Heart left ventricle (tissue), 16 donors: ENCODE measurements around the gene MYOZ3. TPM values are rescaled to one million over a fixed set of nuclear protein-coding genes. Genes with fewer than 3 reads are reported as not detected.
A peak's percentile ranks its signal among the peaks of the same experiment; 100 is the strongest.

Experiments used
- ATAC-seq, 4 donors: fragments of 200-7000 bp; cut with Tn5 transposase; one replicate each; pipeline ENCODE4 v1.9.1; 2020 to 2022; ENCODE audit warnings: moderate library complexity in 4 of 4, mild to moderate bottlenecking in 3 of 4, moderate number of reproducible peaks in 1 of 4
- DNase-seq, 5 donors: peaks; one replicate each; pipeline ENCODE4 v3.0.0-alpha.2; 2020
- H3K27ac ChIP-seq, 12 donors: fragments of 200-600 bp; sonication (generic) in 4 of 12; one replicate each; pipeline versions ENCODE4 v1.5.0 to v1.8.0; 2016 to 2022; ENCODE audit warnings: mild to moderate bottlenecking in 2 of 12
- H3K27me3 ChIP-seq, 9 donors: fragments of 200-600 bp; sonication (generic) in 2 of 9; one replicate each; pipeline versions ENCODE4 v1.5.1 to v1.8.0; 2016 to 2022; ENCODE audit warnings: mild to moderate bottlenecking in 3 of 9
- H3K36me3 ChIP-seq, 9 donors: fragments of 200-600 bp; sonication (generic) in 2 of 9; one replicate each; pipeline versions ENCODE4 v1.5.0 to v1.8.0; 2018 to 2022; ENCODE audit warnings: mild to moderate bottlenecking in 2 of 9
- H3K4me1 ChIP-seq, 12 donors: fragments of 200-600 bp; sonication (generic) in 4 of 12; one replicate each; pipeline versions ENCODE4 v1.5.0 to v1.8.0; 2016 to 2022; ENCODE audit warnings: mild to moderate bottlenecking in 3 of 12
- H3K4me3 ChIP-seq, 12 donors: fragments of 200-600 bp; sonication (generic) in 4 of 12; one replicate each; pipeline versions ENCODE4 v1.5.0 to v1.8.0; 2017 to 2022; ENCODE audit warnings: mild to moderate bottlenecking in 9 of 12, moderate library complexity in 4 of 12
- H3K9me3 ChIP-seq, 12 donors: fragments of 200-600 bp; sonication (generic) in 4 of 12; one replicate each; pipeline versions ENCODE4 v1.5.0 to v1.8.0; 2016 to 2022; ENCODE audit warnings: mild to moderate bottlenecking in 1 of 12
- POLR2A ChIP-seq, 2 donors: fragments of 450-650 bp; IDR thresholded peaks; one replicate each; pipeline ENCODE4 v1.6.1; 2017; ENCODE audit warnings: antibody characterized with exemption in 2 of 2, mild to moderate bottlenecking in 2 of 2, moderate library complexity in 2 of 2
- WGBS, 4 donors: extraction: QIAGEN DNeasy Blood & Tissue Kit in 2 of 4; methylation state at CpG; one replicate each; pipeline versions ENCODE4 v1.1.5 to v1.1.7; 2013 to 2018; 5-methylcytosine and 5-hydroxymethylcytosine counted together
- intact Hi-C, 10 donors: fragments of 100-400 bp; cut with DNase I; formaldehyde crosslinking; loops; one replicate each; pipeline versions ENCODE4 v1.11.1 to v1.14.2; 2022
- polyA plus RNA-seq, 2 donors: library from polyadenylated mRNA; stranded (reverse); fragments of 200-250 nt; gene quantifications; one replicate each; pipeline ENCODE4 v1.2.3, GENCODE V29; 2013
- total RNA-seq, 9 donors: library from RNA; depleted of rRNA in 2 of 9; stranded (reverse); fragments of >200 nt in 2 of 9; fragmentation: NEBNext Ultra II Directional in 3 of 9; extraction: Animal tissue kit (Norgen Biotek cat#: 25700) in 3 of 9; gene quantifications; one replicate each; pipeline versions ENCODE4 v1.1.0 to v1.2.4, GENCODE V29; 2016 to 2023
- TF ChIP-seq, protein P1 (sequence below), 12 donors: fragments of 200-600 bp; sonication (generic) in 4 of 12; IDR thresholded peaks; one replicate each; pipeline versions ENCODE4 v1.5.0 to v1.8.0; 2018 to 2022; ENCODE audit warnings: antibody characterized with exemption in 12 of 12, mild to moderate bottlenecking in 5 of 12
- donor health status: ischemic (EF 13 %, LVEDD 7.1; RV severe dilation, severe dysfunction).
- donor health status: healthy with polysubstance abuse.
- donor health status: DM: no; HTN: yes; CAD: no.
- donor health status: DM: no; HTN: no; CAD: no.
- donor health status: ischemic (EF 25% LVEDD 6.9; RV normal size, moderate dysfunction).
- donor health status: ischemic (EF 25% LVEDD 5.7; RV mildly dilated, moderate dysfunction).
- donor health status: healthy.
- donor health status: DM: yes; HTN: yes; CAD: no.
- donor health status: ischemic (EF 35%, LVEDD 5.7; RV mildly dilated, moderate dysfunction).
- donor health status: nonischemic (EF 11% LVEDD 7.7; RV severe dilation, severe dysfunction).
- donor health status: DM: yes; HTN: yes; CAD: no.
- donor health status: PGD.
- donor health status: ischemic (EF 29% LVEDD 5.4; RV normal size, mild dysfunction).
- donor health status: nonischemic (EF 23%, LVEDD 6.1; RV moderate dilation, normal function).

The MYOZ3 gene
- total and polyA plus RNA-seq, 11 donors = 1.2 to 10.2 (median 4.6) TPM

DNA sequence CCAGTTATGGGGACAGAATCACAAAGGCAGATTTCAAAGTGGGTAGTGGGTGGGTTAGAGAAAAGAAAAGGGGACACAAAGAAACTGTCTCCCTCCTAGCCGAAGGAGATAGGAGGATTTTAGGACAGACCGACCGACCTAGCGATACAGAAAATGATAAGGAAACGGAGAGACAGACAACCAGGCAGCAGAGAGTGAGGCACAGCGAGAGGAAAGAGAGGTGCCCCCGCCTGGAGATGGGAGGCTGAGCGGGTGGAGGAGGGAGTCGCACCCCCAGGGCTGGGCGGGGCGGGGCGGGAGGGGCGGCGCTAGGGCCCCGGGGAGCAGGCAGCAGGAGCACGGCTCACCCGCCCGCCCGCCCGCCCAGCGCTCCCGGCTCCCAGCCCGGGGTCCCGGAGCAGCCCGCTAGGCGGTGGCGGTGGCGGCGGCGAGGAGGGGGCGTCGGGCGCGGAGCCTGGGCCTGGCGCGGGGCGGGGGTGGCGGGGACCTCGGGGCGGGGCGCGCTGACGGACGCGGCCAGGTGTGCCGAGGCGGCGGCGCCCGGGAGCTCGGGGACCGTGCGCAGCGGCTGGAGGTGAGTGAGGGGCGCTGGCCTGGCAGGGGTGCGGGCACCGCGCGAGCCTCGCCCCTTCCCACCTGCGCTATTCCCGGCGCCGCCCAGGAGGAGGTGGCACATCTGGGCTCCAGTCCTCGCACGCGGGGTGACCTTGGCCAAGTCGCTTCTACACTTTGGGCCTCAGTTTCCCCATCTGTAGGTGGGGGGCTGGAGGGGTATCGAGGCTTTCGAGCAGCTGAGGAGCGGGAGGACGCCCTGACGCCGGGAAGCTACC is 36.5 kb upstream of the MYOZ3 start:
- H3K36me3 ChIP-seq = peaks cover 0 to 4% (median 0%) of the 10 kb centered on the region in 9 donors
- TF ChIP-seq, protein P1, sequence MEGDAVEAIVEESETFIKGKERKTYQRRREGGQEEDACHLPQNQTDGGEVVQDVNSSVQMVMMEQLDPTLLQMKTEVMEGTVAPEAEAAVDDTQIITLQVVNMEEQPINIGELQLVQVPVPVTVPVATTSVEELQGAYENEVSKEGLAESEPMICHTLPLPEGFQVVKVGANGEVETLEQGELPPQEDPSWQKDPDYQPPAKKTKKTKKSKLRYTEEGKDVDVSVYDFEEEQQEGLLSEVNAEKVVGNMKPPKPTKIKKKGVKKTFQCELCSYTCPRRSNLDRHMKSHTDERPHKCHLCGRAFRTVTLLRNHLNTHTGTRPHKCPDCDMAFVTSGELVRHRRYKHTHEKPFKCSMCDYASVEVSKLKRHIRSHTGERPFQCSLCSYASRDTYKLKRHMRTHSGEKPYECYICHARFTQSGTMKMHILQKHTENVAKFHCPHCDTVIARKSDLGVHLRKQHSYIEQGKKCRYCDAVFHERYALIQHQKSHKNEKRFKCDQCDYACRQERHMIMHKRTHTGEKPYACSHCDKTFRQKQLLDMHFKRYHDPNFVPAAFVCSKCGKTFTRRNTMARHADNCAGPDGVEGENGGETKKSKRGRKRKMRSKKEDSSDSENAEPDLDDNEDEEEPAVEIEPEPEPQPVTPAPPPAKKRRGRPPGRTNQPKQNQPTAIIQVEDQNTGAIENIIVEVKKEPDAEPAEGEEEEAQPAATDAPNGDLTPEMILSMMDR (IDR thresholded peaks at IDR 0.05) = peak in 5 of 12 donors; percentile 11 to 48 (median 15)
- TF ChIP-seq POLR2A (IDR thresholded peaks at IDR 0.05) = no peak
- peaks cover 0 to 10% (median 0%) of the 10 kb centered on the region in 9 donors for H3K27me3 ChIP-seq
- DNase-seq (peak in 4 of 5 donors; percentile 64 to 73 (median 68)), ATAC-seq (peak in 3 of 4 donors; percentile 31 to 36 (median 34))
- 3 to 10% (median 6%) methylated on average over 20 to 74 of the region's 74 CpGs for WGBS, 4 donors
- H3K27ac ChIP-seq = peak overlapping the region; percentile 93 to 100 (median 99)
- H3K4me1 ChIP-seq = peaks cover 12 to 90% (median 75%) of the 10 kb centered on the region in 12 donors
- no peaks in the 10 kb centered on the region for H3K9me3 ChIP-seq
- peak overlapping the region; percentile 52 to 99 (median 92) for H3K4me3 ChIP-seq
- intact Hi-C loops = loop anchor here in 2 of 10 donors (2.0 to 5.0 kb wide), 2 partner anchors 24 to 32 kb away; no protein-coding TSS in a partner anchor

DNA sequence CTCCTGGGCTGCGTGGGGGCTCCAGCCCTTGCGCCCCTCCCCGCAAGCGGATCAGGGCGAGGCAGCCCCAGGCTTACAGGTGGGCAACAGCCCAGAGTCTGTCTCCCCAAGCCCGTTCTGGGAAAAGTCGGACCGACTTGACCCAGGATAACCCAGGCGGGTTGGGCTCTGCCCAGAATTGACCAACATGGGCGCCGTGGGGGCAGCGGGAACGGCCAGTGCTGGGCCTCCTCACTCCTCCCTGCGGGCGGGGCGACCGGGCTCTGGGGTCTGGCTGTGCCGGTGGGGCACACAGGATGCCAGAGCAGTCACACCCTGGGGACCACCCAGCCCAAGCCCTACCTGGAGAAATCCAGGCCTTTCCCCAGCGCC is 35.9 kb upstream of the MYOZ3 start:
- Histone ChIP-seq H3K36me3 (peaks cover 0 to 10% (median 0%) of the 10 kb centered on the region in 9 donors), H3K27me3 (peaks cover 0 to 10% (median 0%) of the 10 kb centered on the region in 9 donors), H3K9me3 (no peaks in the 10 kb centered on the region), H3K4me3 (peak overlapping the region; percentile 52 to 99 (median 92)), H3K27ac (peak overlapping the region; percentile 93 to 100 (median 99)), H3K4me1 (peaks cover 9 to 90% (median 75%) of the 10 kb centered on the region in 12 donors)
- ATAC-seq = peak; percentile 39 to 65 (median 54)
- DNase-seq = peak; percentile 59 to 80 (median 77)
- 16 to 22% (median 19%) methylated on average over 15 to 19 of the region's 19 CpGs; no CpG with 5 or more reads in 1 of the 4 donors for WGBS, 4 donors
- peak in 1 of 2 donors; percentile 18 for TF ChIP-seq POLR2A (IDR thresholded peaks at IDR 0.05)
- TF ChIP-seq, protein P1 (IDR thresholded peaks at IDR 0.05) = no peak
- intact Hi-C loops = loop anchor here in 2 of 10 donors (2.0 to 5.0 kb wide), 2 partner anchors 24 to 33 kb away; no protein-coding TSS in a partner anchor

DNA sequence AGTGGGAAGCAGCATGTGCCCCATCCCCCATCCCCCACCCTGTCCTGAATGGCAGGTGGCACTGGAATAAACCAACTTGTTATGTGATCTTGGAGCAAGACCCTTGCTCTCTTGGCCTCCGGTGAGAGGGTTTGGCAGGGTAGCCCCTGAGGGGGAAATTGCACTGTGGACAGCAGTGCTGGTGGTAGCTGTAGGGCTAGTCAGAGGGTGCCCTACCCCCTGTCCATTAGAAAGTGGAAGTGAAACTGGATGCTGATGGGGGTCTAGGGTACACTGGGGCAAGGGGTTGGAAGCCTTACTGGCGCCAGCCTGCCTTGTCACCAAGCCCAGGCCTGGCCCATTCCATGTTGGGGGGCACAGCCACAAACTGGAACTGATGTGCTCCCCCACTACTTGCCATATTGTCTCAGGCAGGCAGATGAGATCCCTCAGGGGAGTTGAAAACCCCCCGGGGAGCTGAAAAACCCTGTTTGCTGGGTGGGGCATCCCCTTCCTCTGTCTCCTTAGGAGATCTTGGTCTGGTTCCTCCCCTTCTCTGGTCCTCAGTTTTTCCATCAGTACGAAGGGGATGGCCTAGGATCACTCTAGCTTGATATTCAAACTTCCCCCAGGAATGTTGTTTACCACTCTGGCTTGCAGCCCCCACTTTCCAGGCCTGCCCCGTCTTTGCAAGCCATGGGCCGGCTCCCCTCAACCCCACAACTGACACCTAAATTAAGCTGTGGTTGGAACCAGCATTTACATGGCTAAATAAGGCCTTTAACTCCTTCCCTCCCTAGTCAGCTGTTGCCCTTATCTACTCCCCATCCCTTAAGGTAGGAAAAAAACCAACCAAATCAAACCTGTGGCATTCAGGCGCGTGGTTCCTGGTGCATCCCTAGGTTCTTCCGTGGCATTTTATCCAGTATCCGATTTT is 35.0 kb upstream of the MYOZ3 start:
- ATAC-seq (peak in 2 of 4 donors; percentile 2 to 17), DNase-seq (peak in 2 of 5 donors; percentile 33 to 44)
- intact Hi-C loops = loop anchor here in 3 of 10 donors (2.0 to 5.0 kb wide), 5 partner anchors 15 to 35 kb away; partner anchors contain the start of gene SYNPO (in 1 of the 3)
- 34 to 43% (median 37%) methylated on average over 9 to 10 of the region's 10 CpGs for WGBS, 4 donors
- H3K27ac ChIP-seq = peak overlapping the region; percentile 93 to 100 (median 99)
- H3K27me3 ChIP-seq = peaks cover 0 to 10% (median 0%) of the 10 kb centered on the region in 9 donors
- H3K9me3 ChIP-seq = no peaks in the 10 kb centered on the region
- no peak for TF ChIP-seq POLR2A (IDR thresholded peaks at IDR 0.05)
- TF ChIP-seq, protein P1 (IDR thresholded peaks at IDR 0.05) = no peak
- H3K4me3 ChIP-seq = peak overlapping the region; percentile 52 to 99 (median 92)
- H3K4me1 ChIP-seq = peaks cover 15 to 93% (median 78%) of the 10 kb centered on the region in 12 donors
- H3K36me3 ChIP-seq = peaks cover 0 to 15% (median 0%) of the 10 kb centered on the region in 9 donors
